GM06990 (cell line): Measurements from ENCODE around the gene KIAA1217.

Experiments
- DNase-seq: peaks from one replicate; pipeline ENCODE4 v3.0.0-alpha.2; 2011; ENCODE audit not compliant: insufficient read length; ENCODE audit errors: extremely low read depth
- H3K27me3 ChIP-seq: replicated peaks from 2 replicates; pipeline ENCODE4 v1.6.0; 2011; ENCODE audit warnings: low read length; ENCODE audit not compliant: control insufficient read depth, insufficient read depth
- H3K36me3 ChIP-seq: 2 replicates; pipeline ENCODE4 v1.5.1; 2011; ENCODE audit warnings: low read length; ENCODE audit not compliant: control insufficient read depth, insufficient read depth
- H3K4me3 ChIP-seq: replicated peaks from 2 replicates; pipeline ENCODE4 v1.5.1; 2011; ENCODE audit warnings: low read depth, mild to moderate bottlenecking, control low read depth, low read length
- TF ChIP-seq, protein P1 (sequence below): IDR thresholded peaks from 2 replicates; pipeline ENCODE4 v1.5.1; 2011; ENCODE audit warnings: low read length, control low read depth, mild to moderate bottlenecking, inconsistent platforms; ENCODE audit not compliant: insufficient read depth, poor library complexity, severe bottlenecking

Gene KIAA1217

DNA sequence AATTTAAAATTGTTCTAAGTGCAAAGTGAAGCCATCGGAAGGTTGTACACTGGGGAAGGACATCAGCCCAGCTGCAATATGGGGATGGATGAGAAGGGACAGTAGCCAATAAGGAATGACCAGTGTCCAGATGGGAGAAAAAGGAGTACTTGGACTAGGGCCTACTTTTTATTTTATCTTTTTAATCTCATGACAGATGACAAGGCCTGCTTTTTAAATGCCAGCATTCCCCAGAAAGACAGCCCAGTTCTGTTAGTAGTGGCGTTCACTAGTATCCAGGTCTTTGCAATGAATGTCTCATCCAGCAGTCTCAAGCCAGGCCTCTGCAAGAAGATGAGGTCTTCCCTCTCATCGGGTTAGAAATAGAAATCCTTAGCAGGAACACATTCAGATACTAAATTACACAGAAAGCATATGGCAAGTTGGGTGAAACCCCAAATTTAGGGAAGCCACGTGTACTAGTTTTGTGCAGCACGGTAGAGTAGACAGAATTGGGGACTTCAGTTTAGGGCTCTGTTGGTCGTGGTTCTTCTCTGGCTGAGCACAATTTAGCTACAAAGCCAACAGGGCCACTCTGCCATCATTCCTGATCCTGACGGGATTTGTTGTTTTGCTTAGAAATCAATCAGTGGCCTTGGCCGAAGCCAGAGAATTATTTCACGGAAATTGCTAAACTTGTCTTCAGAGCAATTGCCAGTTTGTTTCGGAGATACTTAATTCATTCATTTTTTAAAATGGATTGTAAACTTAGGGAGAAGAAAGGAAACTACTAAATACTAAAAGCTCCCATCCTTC lies 286.9 kb downstream of the KIAA1217 start:
- Histone ChIP-seq H3K27me3 (no peaks in the 10 kb centered on the region), H3K36me3 (no peaks in the 10 kb centered on the region), H3K4me3 (no peak overlapping the region)
- TF ChIP-seq, protein P1, sequence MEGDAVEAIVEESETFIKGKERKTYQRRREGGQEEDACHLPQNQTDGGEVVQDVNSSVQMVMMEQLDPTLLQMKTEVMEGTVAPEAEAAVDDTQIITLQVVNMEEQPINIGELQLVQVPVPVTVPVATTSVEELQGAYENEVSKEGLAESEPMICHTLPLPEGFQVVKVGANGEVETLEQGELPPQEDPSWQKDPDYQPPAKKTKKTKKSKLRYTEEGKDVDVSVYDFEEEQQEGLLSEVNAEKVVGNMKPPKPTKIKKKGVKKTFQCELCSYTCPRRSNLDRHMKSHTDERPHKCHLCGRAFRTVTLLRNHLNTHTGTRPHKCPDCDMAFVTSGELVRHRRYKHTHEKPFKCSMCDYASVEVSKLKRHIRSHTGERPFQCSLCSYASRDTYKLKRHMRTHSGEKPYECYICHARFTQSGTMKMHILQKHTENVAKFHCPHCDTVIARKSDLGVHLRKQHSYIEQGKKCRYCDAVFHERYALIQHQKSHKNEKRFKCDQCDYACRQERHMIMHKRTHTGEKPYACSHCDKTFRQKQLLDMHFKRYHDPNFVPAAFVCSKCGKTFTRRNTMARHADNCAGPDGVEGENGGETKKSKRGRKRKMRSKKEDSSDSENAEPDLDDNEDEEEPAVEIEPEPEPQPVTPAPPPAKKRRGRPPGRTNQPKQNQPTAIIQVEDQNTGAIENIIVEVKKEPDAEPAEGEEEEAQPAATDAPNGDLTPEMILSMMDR = no peak
- no peak for DNase-seq

GRCh38 chr10:24496906-24497305 lies 288.0 kb downstream of the KIAA1217 start:
- no peak overlapping the region for H3K4me3 ChIP-seq
- DNase-seq = no peak
- TF ChIP-seq, protein P1 = no peak
- H3K36me3 ChIP-seq = no peaks in the 10 kb centered on the region
- H3K27me3 ChIP-seq = no peaks in the 10 kb centered on the region

- Histone ChIP-seq H3K27me3 (no peaks in the 10 kb centered on the region), H3K36me3 (peaks cover 2% of the 10 kb centered on the region; the same call in 1 of the 2 replicates), H3K4me3 (no peak overlapping the region)
- TF ChIP-seq, protein P1 = no peak
- no peak for DNase-seq
These were observed 292.2 kb downstream of the KIAA1217 start for GRCh38 chr10:24501056-24501711.

- H3K4me3 ChIP-seq = no peak overlapping the region
- no peaks in the 10 kb centered on the region for H3K27me3 ChIP-seq
- DNase-seq = no peak
- TF ChIP-seq, protein P1 = no peak
- peaks cover 2% of the 10 kb centered on the region; the same call in 1 of the 2 replicates for H3K36me3 ChIP-seq
These were observed 293.1 kb downstream of the KIAA1217 start for GRCh38 chr10:24502006-24502405.

- no peaks in the 10 kb centered on the region for H3K27me3 ChIP-seq
- H3K4me3 ChIP-seq = no peak overlapping the region
- TF ChIP-seq, protein P1 = no peak
- no peak for DNase-seq
- peaks cover 2% of the 10 kb centered on the region; the same call in 1 of the 2 replicates for H3K36me3 ChIP-seq
These were observed 294.0 kb downstream of the KIAA1217 start for GRCh38 chr10:24502801-24503460.
